HG02571 (cell line): Measurements from ENCODE around the gene ABHD3.
A peak's percentile ranks its signal among the peaks of the same experiment; 100 is the strongest.
"Not testable (repeated sequence)": the region's sequence is repeated elsewhere in the genome, so short reads cannot be mapped to it uniquely, and the experiment has no call there.

Experiments used
- ATAC-seq: cut with Tn5 transposase; IDR thresholded peaks from one replicate; pipeline ENCODE4 v1.9.1; 2021; ENCODE audit warnings: mild to moderate bottlenecking, moderate library complexity; ENCODE audit not compliant: unreplicated experiment

Gene ABHD3

GRCh38 chr18:21704603-21705364 lies at the start of gene ABHD3:
Gene ABHD3, minus strand, starts transcription at chr18:21704774. Its CDS starts 109 bp downstream, at chr18:21704665.
- peak; percentile 93 for ATAC-seq

- no peak for ATAC-seq
Observed at GRCh38 chr18:21747764-21748693, 43.5 kb upstream of the ABHD3 start.

- ATAC-seq, result no peak
Observed at GRCh38 chr18:21747268-21747667, 42.7 kb upstream of the ABHD3 start.

GRCh38 chr18:21745231-21745630 lies 40.7 kb upstream of the ABHD3 start:
- ATAC-seq, result no peak

GRCh38 chr18:21743166-21743832 lies 38.7 kb upstream of the ABHD3 start:
- ATAC-seq, result no peak

- no peak for ATAC-seq
Observed at GRCh38 chr18:21742315-21742687, 37.7 kb upstream of the ABHD3 start.

- peak; percentile 18 for ATAC-seq
Observed at GRCh38 chr18:21741562-21742314, 37.2 kb upstream of the ABHD3 start.

- ATAC-seq, result no peak
Observed at GRCh38 chr18:21741312-21741561, 36.7 kb upstream of the ABHD3 start.

- ATAC-seq, result peak; percentile 96
Observed at GRCh38 chr18:21740538-21741311, 36.2 kb upstream of the ABHD3 start, which contains the start of gene MIB1. Gene MIB1, plus strand, starts transcription at chr18:21740792. Its CDS starts 792 bp downstream, at chr18:21741584.

- ATAC-seq, result peak; percentile 3
Observed at GRCh38 chr18:21739604-21740537, 35.3 kb upstream of the ABHD3 start.

- ATAC-seq, result not testable (repeated sequence)
Observed at GRCh38 chr18:21736926-21737325, 32.4 kb upstream of the ABHD3 start.

- ATAC-seq, result no peak
Observed at GRCh38 chr18:21735452-21736015, 31.0 kb upstream of the ABHD3 start.

GRCh38 chr18:21733011-21733410 lies 28.4 kb upstream of the ABHD3 start:
- no peak for ATAC-seq

GRCh38 chr18:21727702-21728101 lies 23.1 kb upstream of the ABHD3 start:
- no peak for ATAC-seq

GRCh38 chr18:21725201-21725600 lies 20.6 kb upstream of the ABHD3 start:
- ATAC-seq, result no peak

- no peak for ATAC-seq
Observed at GRCh38 chr18:21722687-21723086, 18.1 kb upstream of the ABHD3 start.

- ATAC-seq, result no peak
Observed at GRCh38 chr18:21714474-21714873, 9.9 kb upstream of the ABHD3 start.

GRCh38 chr18:21707130-21707529 lies 2.6 kb upstream of the ABHD3 start:
- ATAC-seq, result not testable (repeated sequence)
